HL-60 (cell line): Measurements from ENCODE around the gene AKT2.

Experiments used
- DNase-seq, 2 experiments: peaks; one replicate each; pipeline ENCODE4 v3.0.0-alpha.2; 2010 to 2020; ENCODE audit warnings: low read depth in 1 of 2, low spot score in 1 of 2
- H3K27ac ChIP-seq: fragments of 250-450 bp; sonication (Bioruptor Pico); replicated peaks from 2 replicates; pipeline ENCODE4 v1.5.1; 2020; ENCODE audit warnings: mild to moderate bottlenecking, moderate library complexity
- H3K27me3 ChIP-seq: fragments of 250-450 bp; sonication (Bioruptor Pico); 2 replicates; pipeline ENCODE4 v1.5.1; 2021; ENCODE audit warnings: mild to moderate bottlenecking, moderate library complexity; ENCODE audit not compliant: insufficient read depth, poor library complexity, severe bottlenecking
- H3K4me3 ChIP-seq: replicated peaks from 2 replicates; pipeline ENCODE4 v1.5.1; 2011; ENCODE audit warnings: mild to moderate bottlenecking, control low read depth, low read length; ENCODE audit not compliant: insufficient read depth
- CTCF ChIP-seq: IDR thresholded peaks from one replicate; pipeline ENCODE4 v1.5.1; 2011; ENCODE audit warnings: low read length, control low read depth, inconsistent platforms; ENCODE audit not compliant: insufficient read depth
- GABPA ChIP-seq: IDR thresholded peaks from 2 replicates; pipeline ENCODE4 v1.6.1; 2012; ENCODE audit warnings: low read depth
- POLR2AphosphoS5 ChIP-seq: IDR thresholded peaks from 2 replicates; pipeline ENCODE4 v1.6.1; 2012; ENCODE audit warnings: low read depth
- REST ChIP-seq: IDR thresholded peaks from 2 replicates; pipeline ENCODE4 v1.6.1; 2012; ENCODE audit warnings: low read depth; ENCODE audit not compliant: insufficient replicate concordance
- SPI1 ChIP-seq: IDR thresholded peaks from 2 replicates; pipeline ENCODE4 v1.6.1; 2012; ENCODE audit warnings: low read depth, mild to moderate bottlenecking, borderline replicate concordance

The AKT2 gene

GRCh38 chr19:40253611-40254092 lies 31.5 kb downstream of the AKT2 start:
- Histone ChIP-seq H3K27me3 (no peaks in the 10 kb centered on the region), H3K4me3 (no peak overlapping the region), H3K27ac (no peak overlapping the region)
- no peak for TF ChIP-seq CTCF
- no peak for TF ChIP-seq SPI1
- TF ChIP-seq GABPA: no peak
- TF ChIP-seq REST: no peak
- TF ChIP-seq POLR2AphosphoS5: no peak
- no peak for DNase-seq

GRCh38 chr19:40252395-40252794 lies 32.8 kb downstream of the AKT2 start:
- no peak overlapping the region for H3K4me3 ChIP-seq
- TF ChIP-seq POLR2AphosphoS5: no peak
- TF ChIP-seq GABPA: no peak
- TF ChIP-seq SPI1: no peak
- no peak for TF ChIP-seq CTCF
- TF ChIP-seq REST: no peak
- H3K27me3 ChIP-seq: no peaks in the 10 kb centered on the region
- no peak overlapping the region for H3K27ac ChIP-seq
- DNase-seq: no peak

GRCh38 chr19:40251991-40252390 lies 33.2 kb downstream of the AKT2 start:
- TF ChIP-seq GABPA: no peak
- TF ChIP-seq SPI1: no peak
- no peak for TF ChIP-seq REST
- TF ChIP-seq POLR2AphosphoS5: no peak
- TF ChIP-seq CTCF: no peak
- DNase-seq: no peak
- Histone ChIP-seq H3K27ac (no peak overlapping the region), H3K4me3 (no peak overlapping the region), H3K27me3 (no peaks in the 10 kb centered on the region)
